HG02642 (cell line): Measurements from ENCODE around the gene ADAMTS2.

Source experiments
- ATAC-seq: cut with Tn5 transposase; IDR thresholded peaks from one replicate; pipeline ENCODE4 v1.9.1; 2021; ENCODE audit warnings: mild to moderate bottlenecking; ENCODE audit not compliant: unreplicated experiment, poor library complexity

Gene ADAMTS2

GRCh38 chr5:179137643-179138567, 207.4 kb downstream of the ADAMTS2 start:
- ATAC-seq: no peak

- ATAC-seq: no peak
Measured at GRCh38 chr5:179137016-179137642, 208.1 kb downstream of the ADAMTS2 start.

GRCh38 chr5:179135441-179136215, 209.6 kb downstream of the ADAMTS2 start:
- ATAC-seq: no peak

GRCh38 chr5:179135006-179135405, 210.3 kb downstream of the ADAMTS2 start:
- no peak for ATAC-seq

- ATAC-seq: no peak
Measured at GRCh38 chr5:179134511-179134910, 210.8 kb downstream of the ADAMTS2 start.

GRCh38 chr5:179132586-179133355, 212.5 kb downstream of the ADAMTS2 start:
- ATAC-seq: no peak

GRCh38 chr5:179131886-179132585, 213.2 kb downstream of the ADAMTS2 start:
- no peak for ATAC-seq

GRCh38 chr5:179131321-179131835, 213.9 kb downstream of the ADAMTS2 start:
- no peak for ATAC-seq

GRCh38 chr5:179130101-179130681, 215.1 kb downstream of the ADAMTS2 start:
- no peak for ATAC-seq

- no peak for ATAC-seq
Measured at GRCh38 chr5:179129607-179130071, 215.6 kb downstream of the ADAMTS2 start.

- no peak for ATAC-seq
Measured at GRCh38 chr5:179128976-179129375, 216.3 kb downstream of the ADAMTS2 start.

GRCh38 chr5:179128041-179128365, 217.3 kb downstream of the ADAMTS2 start:
- no peak for ATAC-seq

- ATAC-seq: no peak
Measured at GRCh38 chr5:179127136-179128040, 217.9 kb downstream of the ADAMTS2 start.

GRCh38 chr5:179126506-179126991, 218.7 kb downstream of the ADAMTS2 start:
- no peak for ATAC-seq

GRCh38 chr5:179125789-179126505, 219.3 kb downstream of the ADAMTS2 start:
- ATAC-seq: no peak

- ATAC-seq: no peak
Measured at GRCh38 chr5:179124853-179125788, 220.1 kb downstream of the ADAMTS2 start.
